ENCODE results near the gene LGALS7.
A peak's percentile ranks its signal among the peaks of the same experiment; 100 is the strongest.

The LGALS7 gene

GRCh38 chr19:38737281-38737865 lies 35.9 kb downstream of the LGALS7 start:
- DNase-seq (ENCODE audit: low read depth), result peak; percentile 1
- TF ChIP-seq CTCF (IDR thresholded peaks at IDR 0.05; ENCODE audit: insufficient read depth, low read depth, low read length, missing control alignments), result no peak
- no peak overlapping the region for H3K4me3 ChIP-seq (ENCODE audit: low read depth, low read length)

GRCh38 chr19:38736413-38737280 lies 36.7 kb downstream of the LGALS7 start:
- peak overlapping the region; percentile 41 for H3K4me3 ChIP-seq (ENCODE audit: low read depth, low read length)
- peak; percentile 63 for DNase-seq (ENCODE audit: low read depth)
- no peak for TF ChIP-seq CTCF (IDR thresholded peaks at IDR 0.05; ENCODE audit: insufficient read depth, low read depth, low read length, missing control alignments)

GRCh38 chr19:38736036-38736412 lies 37.3 kb downstream of the LGALS7 start:
- H3K4me3 ChIP-seq (ENCODE audit: low read depth, low read length), result peak overlapping the region; percentile 41
- peak; percentile 67 for DNase-seq (ENCODE audit: low read depth)
- no peak for TF ChIP-seq CTCF (IDR thresholded peaks at IDR 0.05; ENCODE audit: insufficient read depth, low read depth, low read length, missing control alignments)

GRCh38 chr19:38735257-38735686 lies 38.0 kb downstream of the LGALS7 start:
- H3K4me3 ChIP-seq (ENCODE audit: low read depth, low read length), result peak overlapping the region; percentile 56
- DNase-seq (ENCODE audit: low read depth), result peak; percentile 37
- no peak for TF ChIP-seq CTCF (IDR thresholded peaks at IDR 0.05; ENCODE audit: insufficient read depth, low read depth, low read length, missing control alignments)

GRCh38 chr19:38734426-38735256 lies 38.7 kb downstream of the LGALS7 start:
- no peak for TF ChIP-seq CTCF (IDR thresholded peaks at IDR 0.05; ENCODE audit: insufficient read depth, low read depth, low read length, missing control alignments)
- H3K4me3 ChIP-seq (ENCODE audit: low read depth, low read length), result peak overlapping the region; percentile 56
- peak; percentile 80 for DNase-seq (ENCODE audit: low read depth)

GRCh38 chr19:38734176-38734425 lies 39.2 kb downstream of the LGALS7 start:
- DNase-seq (ENCODE audit: low read depth), result no peak
- no peak for TF ChIP-seq CTCF (IDR thresholded peaks at IDR 0.05; ENCODE audit: insufficient read depth, low read depth, low read length, missing control alignments)
- peak overlapping the region; percentile 56 for H3K4me3 ChIP-seq (ENCODE audit: low read depth, low read length)

All from GM12865 (cell line).